SK-N-SH (cell line): Measurements from ENCODE around the gene RILPL1. TPM values are rescaled to one million over a fixed set of nuclear protein-coding genes. Genes with fewer than 3 reads are reported as not detected.
A peak's percentile ranks its signal among the peaks of the same experiment; 100 is the strongest.

Experiments used
- CTCF ChIA-PET: fragments of 300-600, 350-600 bp; formaldehyde crosslinking; extraction: SDS; loops from one replicate; lab custom pipeline; 2021; lab: Yijun Ruan, JAX
- POLR2A ChIA-PET: fragments of 350-600 bp; sonication (Branson Sonifier 250); formaldehyde crosslinking; extraction: SDS; loops from one replicate; lab custom pipeline; 2020; ENCODE audit warnings: antibody characterized with exemption, inconsistent platforms; lab: Yijun Ruan, JAX
- DNase-seq: peaks from one replicate; pipeline ENCODE4 v3.0.0; 2012
- H2AFZ ChIP-seq: fragments of 200-600 bp; sonication (generic); 2 replicates; pipeline ENCODE4 v1.8.1; 2016; ENCODE audit warnings: antibody characterized with exemption, mild to moderate bottlenecking, low read depth
- H3F3A ChIP-seq: fragments of 200-600 bp; sonication (generic); replicated peaks from 2 replicates; pipeline ENCODE3; 2016; ENCODE audit warnings: antibody characterized with exemption, mild to moderate bottlenecking; ENCODE audit not compliant: insufficient read depth
- H3K27ac ChIP-seq, 2 experiments: fragments of 200-500 bp in 1 of 2; fragments of 200-600 bp in 1 of 2; sonication (Bioruptor generic) in 1 of 2; sonication (generic), shearing (Covaris generic) in 1 of 2; 2 replicates each; pipeline versions ENCODE4 v1.5.1 to v1.6.1; 2014 to 2016; ENCODE audit warnings: low read depth in 2 of 2, inconsistent platforms in 1 of 2, low read length in 1 of 2, mild to moderate bottlenecking in 1 of 2, mixed read lengths in 1 of 2
- H3K27me3 ChIP-seq: fragments of 200-600 bp; sonication (generic), shearing (Covaris generic); 2 replicates; pipeline ENCODE4 v1.6.1; 2016; ENCODE audit warnings: mixed run types; ENCODE audit not compliant: insufficient read depth
- H3K36me3 ChIP-seq, 2 experiments: fragments of 200-500 bp in 1 of 2; fragments of 200-600 bp in 1 of 2; sonication (Bioruptor generic) in 1 of 2; sonication (generic) in 1 of 2; replicated peaks in 1 of 2; 2 replicates each; pipeline versions ENCODE3 to v1.5.1; 2014 to 2016; ENCODE audit warnings: low read length in 1 of 2, mild to moderate bottlenecking in 1 of 2; ENCODE audit not compliant: insufficient read depth in 2 of 2, control insufficient read depth in 1 of 2
- H3K4me1 ChIP-seq, 2 experiments: fragments of 200-500 bp in 1 of 2; fragments of 200-600 bp in 1 of 2; sonication (Bioruptor generic) in 1 of 2; sonication (generic), shearing (Covaris generic) in 1 of 2; 2 replicates each; pipeline versions ENCODE4 v1.5.1 to v1.6.1; 2014 to 2016; ENCODE audit warnings: low read depth in 1 of 2, low read length in 1 of 2, mixed run types in 1 of 2; ENCODE audit not compliant: insufficient read depth in 2 of 2, control insufficient read depth in 1 of 2
- H3K4me2 ChIP-seq: fragments of 200-600 bp; sonication (generic), shearing (Covaris generic); 2 replicates; pipeline ENCODE4 v1.6.1; 2017; ENCODE audit warnings: mixed run types
- H3K4me3 ChIP-seq, 2 experiments: fragments of 200-500 bp in 1 of 2; fragments of 200-600 bp in 1 of 2; sonication (Bioruptor generic) in 1 of 2; sonication (generic), shearing (Covaris generic) in 1 of 2; 2 replicates each; pipeline versions ENCODE4 v1.5.1 to v1.8.1; 2014 to 2016; ENCODE audit warnings: low read depth in 2 of 2, inconsistent platforms in 1 of 2, low read length in 1 of 2, mild to moderate bottlenecking in 1 of 2, mixed read lengths in 1 of 2, moderate library complexity in 1 of 2
- H3K79me2 ChIP-seq: fragments of 200-600 bp; sonication (generic); 2 replicates; pipeline ENCODE4 v1.8.1; 2017; ENCODE audit warnings: mild to moderate bottlenecking; ENCODE audit not compliant: insufficient read depth
- H3K9ac ChIP-seq: fragments of 200-600 bp; sonication (generic); 2 replicates; pipeline ENCODE4 v1.6.1; 2017; ENCODE audit warnings: mixed run types
- H3K9me2 ChIP-seq: fragments of 200-600 bp; sonication (generic); 2 replicates; pipeline ENCODE4 v1.6.1; 2017; ENCODE audit warnings: mixed run types
- H3K9me3 ChIP-seq: fragments of 200-600 bp; sonication (generic); 2 replicates; pipeline ENCODE4 v1.6.1; 2017; ENCODE audit warnings: mixed run types, mild to moderate bottlenecking, moderate library complexity
- H4K20me1 ChIP-seq: fragments of 200-600 bp; sonication (generic); 2 replicates; pipeline ENCODE4 v1.6.1; 2017; ENCODE audit warnings: mild to moderate bottlenecking, mixed run types; ENCODE audit not compliant: insufficient read depth
- CHD2 ChIP-seq: fragments of 150-350 bp; IDR thresholded peaks from 2 replicates; pipeline ENCODE4 v1.6.1; 2018; ENCODE audit warnings: low read length; ENCODE audit not compliant: partially characterized antibody
- EP300 ChIP-seq, 2 experiments: IDR thresholded peaks; 2 replicates each; pipeline versions ENCODE4 v1.4.0 to v1.6.1; 2012; ENCODE audit warnings: borderline replicate concordance in 1 of 2, low read depth in 1 of 2, low read length in 1 of 2
- FOXJ3 ChIP-seq: sonication (generic); formaldehyde crosslinking; IDR thresholded peaks from 2 replicates; pipeline ENCODE4 v1.5.1; 2020; ENCODE audit warnings: mild to moderate bottlenecking, missing genetic modification reagents
- MAX ChIP-seq: IDR thresholded peaks from 2 replicates; pipeline ENCODE4 v1.4.0; 2012; ENCODE audit warnings: low read depth
- MEF2A ChIP-seq: IDR thresholded peaks from 2 replicates; pipeline ENCODE4 v1.4.0; 2012; ENCODE audit warnings: low read depth, borderline replicate concordance
- MXI1 ChIP-seq: IDR thresholded peaks from 2 replicates; pipeline ENCODE4 v1.6.1; 2012; ENCODE audit warnings: mild to moderate bottlenecking, low read depth, low read length, improper control_type of control experiment
- NFIC ChIP-seq: IDR thresholded peaks from 2 replicates; pipeline ENCODE4 v1.4.0; 2012; ENCODE audit warnings: borderline replicate concordance
- NRF1 ChIP-seq: IDR thresholded peaks from 2 replicates; pipeline ENCODE4 v1.6.1; 2012; ENCODE audit warnings: low read depth, mild to moderate bottlenecking, low read length
- RCOR1 ChIP-seq: fragments of 150-350 bp; IDR thresholded peaks from 2 replicates; pipeline ENCODE4 v1.6.1; 2017; ENCODE audit warnings: antibody characterized with exemption, low read length
- RXRA ChIP-seq: IDR thresholded peaks from 2 replicates; pipeline ENCODE4 v1.4.0; 2012; ENCODE audit warnings: low read depth, mild to moderate bottlenecking, borderline replicate concordance
- TAF1 ChIP-seq: IDR thresholded peaks from 2 replicates; pipeline ENCODE4 v1.6.1; 2012; ENCODE audit warnings: low read depth, mild to moderate bottlenecking, low read length, moderate library complexity, borderline replicate concordance
- TEAD4 ChIP-seq: IDR thresholded peaks from 2 replicates; pipeline ENCODE4 v1.4.0; 2012; ENCODE audit warnings: mild to moderate bottlenecking, borderline replicate concordance; ENCODE audit not compliant: insufficient read depth
- YY1 ChIP-seq: IDR thresholded peaks from 2 replicates; pipeline ENCODE4 v1.4.0; 2012; ENCODE audit warnings: low read depth, mild to moderate bottlenecking
- ZBTB33 ChIP-seq: IDR thresholded peaks from 2 replicates; pipeline ENCODE4 v1.4.0; 2012; ENCODE audit warnings: low read depth, borderline replicate concordance
- WGBS: methylation state at CpG from one replicate; pipeline ENCODE4 v1.1.6; 2017; ENCODE audit warnings: low lambda C conversion rate; 5-methylcytosine and 5-hydroxymethylcytosine counted together
- polyA plus RNA-seq, 3 experiments: library from polyadenylated mRNA; depleted of rRNA; stranded (reverse); fragments of >200 nt; gene quantifications; 2 replicates each; pipeline ENCODE4 v1.2.3, GENCODE V29; 2012
- TF ChIP-seq, protein P1 (sequence below): fragments of 150-350 bp; IDR thresholded peaks from 2 replicates; pipeline ENCODE4 v1.6.1; 2016; ENCODE audit warnings: mild to moderate bottlenecking, low read depth, low read length
- TF ChIP-seq, protein P2 (sequence below): IDR thresholded peaks from 2 replicates; pipeline ENCODE4 v1.4.0; 2012; ENCODE audit warnings: low read depth, borderline replicate concordance
- TF ChIP-seq, protein P3 (sequence below): fragments of 150-350 bp; IDR thresholded peaks from 2 replicates; pipeline ENCODE4 v1.6.1; 2017; ENCODE audit warnings: antibody characterized with exemption, low read length, low read depth, borderline replicate concordance

RILPL1 gene
- polyA plus RNA-seq, 1 of the 3 experiments (the other 2 are of a cell fraction), result 32.6 TPM

GRCh38 chr12:123428591-123428990 lies 104.9 kb downstream of the RILPL1 start:
- Histone ChIP-seq H3K4me2 (no peak overlapping the region), H3K4me3 (no peak overlapping the region), H3K9me3 (no peaks in the 10 kb centered on the region), H3K36me3 (no peaks in the 10 kb centered on the region), H4K20me1 (no peaks in the 10 kb centered on the region), H3K27me3 (no peaks in the 10 kb centered on the region)
- 79% methylated on average over 6 of the region's 6 CpGs for WGBS
- TF ChIP-seq FOXJ3 (CRISPR knock-in tag) (no peak), YY1 (no peak), NRF1 (no peak), MXI1 (no peak)
- TF ChIP-seq, protein P1, sequence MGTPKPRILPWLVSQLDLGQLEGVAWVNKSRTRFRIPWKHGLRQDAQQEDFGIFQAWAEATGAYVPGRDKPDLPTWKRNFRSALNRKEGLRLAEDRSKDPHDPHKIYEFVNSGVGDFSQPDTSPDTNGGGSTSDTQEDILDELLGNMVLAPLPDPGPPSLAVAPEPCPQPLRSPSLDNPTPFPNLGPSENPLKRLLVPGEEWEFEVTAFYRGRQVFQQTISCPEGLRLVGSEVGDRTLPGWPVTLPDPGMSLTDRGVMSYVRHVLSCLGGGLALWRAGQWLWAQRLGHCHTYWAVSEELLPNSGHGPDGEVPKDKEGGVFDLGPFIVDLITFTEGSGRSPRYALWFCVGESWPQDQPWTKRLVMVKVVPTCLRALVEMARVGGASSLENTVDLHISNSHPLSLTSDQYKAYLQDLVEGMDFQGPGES, result no peak
- TF ChIP-seq, all 33 proteins: peak for 0
- ChIA-PET POLR2A (no interaction called here), CTCF (interaction anchor here (1.3 kb wide), 1 partner anchor 38 kb away, joined by 3 read pairs; no protein-coding TSS in a partner anchor)
- no peak overlapping the region for H2AFZ ChIP-seq
- H3K79me2 ChIP-seq, result no peaks in the 10 kb centered on the region
- H3F3A ChIP-seq, result peaks cover 3% of the 10 kb centered on the region
- no peak overlapping the region for H3K9ac ChIP-seq
- no peaks in the 10 kb centered on the region for H3K9me2 ChIP-seq
- no peaks in the 10 kb centered on the region for H3K4me1 ChIP-seq
- no peak overlapping the region for H3K27ac ChIP-seq
- peak; percentile 38 for DNase-seq

GRCh38 chr12:123427036-123427769 lies 106.3 kb downstream of the RILPL1 start:
- no peak for DNase-seq
- H2AFZ ChIP-seq, result no peak overlapping the region
- H3K9me3 ChIP-seq, result no peaks in the 10 kb centered on the region
- ChIA-PET POLR2A (no interaction called here), CTCF (no interaction called here)
- WGBS, result 88% methylated on average over 5 of the region's 8 CpGs
- H3K79me2 ChIP-seq, result no peaks in the 10 kb centered on the region
- peaks cover 3% of the 10 kb centered on the region for H3F3A ChIP-seq
- no peak for TF ChIP-seq YY1
- TF ChIP-seq, protein P1, result no peak
- TF ChIP-seq RCOR1, result no peak
- TF ChIP-seq MEF2A, result no peak
- no peak for TF ChIP-seq EP300 (IDR thresholded peaks at IDR 0.05; ENCODE audit: borderline replicate concordance in 1 of 2, low read depth in 1 of 2, low read length in 1 of 2)
- TF ChIP-seq TEAD4, result no peak
- TF ChIP-seq, protein P2, sequence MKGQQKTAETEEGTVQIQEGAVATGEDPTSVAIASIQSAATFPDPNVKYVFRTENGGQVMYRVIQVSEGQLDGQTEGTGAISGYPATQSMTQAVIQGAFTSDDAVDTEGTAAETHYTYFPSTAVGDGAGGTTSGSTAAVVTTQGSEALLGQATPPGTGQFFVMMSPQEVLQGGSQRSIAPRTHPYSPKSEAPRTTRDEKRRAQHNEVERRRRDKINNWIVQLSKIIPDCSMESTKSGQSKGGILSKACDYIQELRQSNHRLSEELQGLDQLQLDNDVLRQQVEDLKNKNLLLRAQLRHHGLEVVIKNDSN, result no peak
- TF ChIP-seq TAF1, result no peak
- TF ChIP-seq MXI1, result no peak
- TF ChIP-seq, protein P3, sequence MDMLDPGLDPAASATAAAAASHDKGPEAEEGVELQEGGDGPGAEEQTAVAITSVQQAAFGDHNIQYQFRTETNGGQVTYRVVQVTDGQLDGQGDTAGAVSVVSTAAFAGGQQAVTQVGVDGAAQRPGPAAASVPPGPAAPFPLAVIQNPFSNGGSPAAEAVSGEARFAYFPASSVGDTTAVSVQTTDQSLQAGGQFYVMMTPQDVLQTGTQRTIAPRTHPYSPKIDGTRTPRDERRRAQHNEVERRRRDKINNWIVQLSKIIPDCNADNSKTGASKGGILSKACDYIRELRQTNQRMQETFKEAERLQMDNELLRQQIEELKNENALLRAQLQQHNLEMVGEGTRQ, result no peak
- no peak for TF ChIP-seq NFIC
- no peak for TF ChIP-seq RXRA
- TF ChIP-seq CHD2, result no peak
- TF ChIP-seq NRF1, result no peak
- TF ChIP-seq ZBTB33, result no peak
- TF ChIP-seq MAX, result no peak
- H3K36me3 ChIP-seq, result peaks cover 0 to 4% of the 10 kb centered on the region in 2 experiments
- H3K4me2 ChIP-seq, result no peak overlapping the region
- H3K27ac ChIP-seq, result no peak overlapping the region
- H3K27me3 ChIP-seq, result no peaks in the 10 kb centered on the region
- H3K9ac ChIP-seq, result no peak overlapping the region
- H4K20me1 ChIP-seq, result no peaks in the 10 kb centered on the region
- no peaks in the 10 kb centered on the region for H3K9me2 ChIP-seq
- no peaks in the 10 kb centered on the region for H3K4me1 ChIP-seq
- no peak overlapping the region for H3K4me3 ChIP-seq
